ENCODE measurements around the gene PKNOX2. TPM values are rescaled to one million over a fixed set of nuclear protein-coding genes. Genes with fewer than 3 reads are reported as not detected.

Gene PKNOX2
- total RNA-seq, 2 experiments from 2014 or later: not detected

DNA sequence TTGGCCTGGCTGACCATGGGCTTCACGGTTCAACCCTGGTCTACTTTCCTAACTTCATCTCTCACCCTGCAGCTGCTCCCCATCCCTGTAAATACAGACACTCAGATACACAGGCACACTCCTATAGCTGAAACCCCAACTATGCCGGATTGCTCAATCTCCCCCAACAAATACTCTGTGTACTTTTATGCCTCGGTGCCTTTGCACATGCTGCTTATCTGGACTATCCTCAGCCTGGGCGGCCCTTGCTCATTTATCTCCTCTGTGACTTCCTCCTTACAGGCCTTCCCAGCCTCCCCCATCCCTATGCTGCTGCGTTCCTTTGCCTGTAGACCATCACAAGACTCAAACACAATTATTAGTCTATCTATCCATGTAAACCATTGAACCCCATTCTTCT, 76.6 kb downstream of the PKNOX2 start:
- Mint-ChIP-seq H3K9me3 (no peaks in the 10 kb centered on the region), H3K4me3 (no peak overlapping the region), H3K27ac (no peak overlapping the region), H3K27me3 (peaks cover 9% of the 10 kb centered on the region), H3K4me1 (no peaks in the 10 kb centered on the region), H3K36me3 (ENCODE audit: low read depth) (no peaks in the 10 kb centered on the region)
- no peak for DNase-seq
- ChIA-PET CTCF (no interaction called here), POLR2A (no interaction called here)

DNA sequence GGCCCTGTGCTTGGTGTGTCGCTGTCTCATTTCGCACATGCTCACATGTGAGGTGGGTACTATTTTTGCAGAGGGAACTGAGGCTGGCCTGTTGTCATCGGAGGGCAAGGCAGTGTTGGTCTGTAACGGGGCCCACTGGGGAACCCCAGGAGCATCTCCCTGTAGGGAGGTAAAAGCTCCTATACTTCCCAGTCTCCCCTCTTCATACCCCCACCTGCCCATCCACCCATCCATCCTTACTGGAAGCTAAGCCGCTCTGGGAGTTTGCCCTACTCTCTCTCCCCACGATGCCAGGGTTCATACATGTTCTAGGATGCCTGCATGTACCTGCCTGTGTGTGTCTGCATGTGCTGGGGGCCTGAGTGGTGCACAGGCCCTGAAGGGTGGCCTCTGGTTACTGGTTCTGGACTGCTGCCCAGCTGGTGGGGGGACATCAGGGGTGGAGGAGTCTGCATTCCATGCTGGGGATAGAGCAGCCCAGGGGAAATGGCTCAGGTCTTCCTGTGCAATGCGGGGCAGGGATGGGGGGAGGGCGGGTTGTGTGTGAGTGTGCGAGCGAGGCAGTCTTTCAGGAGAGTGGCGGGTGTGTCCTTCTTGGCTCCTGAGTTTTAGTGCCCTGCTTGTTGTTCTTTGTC, 77.7 kb downstream of the PKNOX2 start:
- ChIA-PET CTCF (interaction anchor here (1.2 kb wide), 1 partner anchor 22 kb away, joined by 4 read pairs; no protein-coding TSS in a partner anchor), POLR2A (no interaction called here)
- no peak for DNase-seq
- H3K4me1 Mint-ChIP-seq: no peaks in the 10 kb centered on the region
- peaks cover 9% of the 10 kb centered on the region for H3K27me3 Mint-ChIP-seq
- no peak overlapping the region for H3K4me3 Mint-ChIP-seq
- H3K9me3 Mint-ChIP-seq: no peaks in the 10 kb centered on the region
- no peak overlapping the region for H3K27ac Mint-ChIP-seq
- no peaks in the 10 kb centered on the region for H3K36me3 Mint-ChIP-seq (ENCODE audit: low read depth)

DNA sequence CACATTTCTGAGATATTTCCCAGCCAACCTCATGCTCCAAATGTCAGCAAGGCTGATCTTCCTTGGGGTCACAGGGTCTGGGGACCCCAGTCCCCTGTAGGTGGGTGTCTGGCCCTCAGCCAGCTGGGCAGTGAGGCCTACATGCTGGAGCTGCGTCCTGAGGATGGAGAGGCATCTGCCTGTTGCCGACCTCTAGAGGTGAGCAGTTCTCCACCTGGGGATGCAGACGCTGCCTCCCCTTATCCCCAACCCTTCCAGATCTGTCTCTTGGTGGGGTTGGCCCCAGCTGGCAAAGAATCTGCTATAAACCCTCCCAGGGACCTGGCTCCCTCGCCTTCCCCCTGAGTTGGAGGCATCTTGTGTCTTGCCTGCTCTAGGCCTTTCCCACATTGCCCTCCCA, 79.6 kb downstream of the PKNOX2 start:
- Mint-ChIP-seq H3K4me1 (no peaks in the 10 kb centered on the region), H3K36me3 (ENCODE audit: low read depth) (no peaks in the 10 kb centered on the region), H3K27ac (no peak overlapping the region), H3K4me3 (no peak overlapping the region), H3K9me3 (no peaks in the 10 kb centered on the region), H3K27me3 (peaks cover 7% of the 10 kb centered on the region)
- ChIA-PET CTCF (no interaction called here), POLR2A (no interaction called here)
- DNase-seq: no peak

DNA sequence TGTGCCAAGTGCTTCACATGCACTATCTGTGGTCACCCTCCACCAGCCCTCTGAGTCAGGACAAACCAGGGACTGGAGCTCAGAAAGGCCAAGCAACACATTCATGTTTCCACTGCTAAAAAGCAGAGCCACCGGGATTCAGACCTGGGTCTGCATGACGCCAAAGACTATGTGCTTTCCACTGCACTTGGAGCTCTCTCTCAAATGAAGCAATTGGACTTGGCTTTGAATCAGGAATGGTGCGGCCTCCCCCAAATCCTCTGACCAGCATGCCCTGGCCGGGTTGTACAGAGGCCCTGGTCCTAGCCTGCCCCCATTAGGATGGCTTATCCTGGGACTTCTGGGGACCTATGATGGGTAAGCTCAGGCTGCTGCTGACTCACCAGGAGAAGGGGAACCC, 80.7 kb downstream of the PKNOX2 start:
- no peaks in the 10 kb centered on the region for H3K27me3 Mint-ChIP-seq
- H3K36me3 Mint-ChIP-seq (ENCODE audit: low read depth): no peaks in the 10 kb centered on the region
- no peak overlapping the region for H3K27ac Mint-ChIP-seq
- no peaks in the 10 kb centered on the region for H3K9me3 Mint-ChIP-seq
- H3K4me3 Mint-ChIP-seq: no peak overlapping the region
- no peak for DNase-seq
- ChIA-PET CTCF (no interaction called here), POLR2A (no interaction called here)
- H3K4me1 Mint-ChIP-seq: no peaks in the 10 kb centered on the region

DNA sequence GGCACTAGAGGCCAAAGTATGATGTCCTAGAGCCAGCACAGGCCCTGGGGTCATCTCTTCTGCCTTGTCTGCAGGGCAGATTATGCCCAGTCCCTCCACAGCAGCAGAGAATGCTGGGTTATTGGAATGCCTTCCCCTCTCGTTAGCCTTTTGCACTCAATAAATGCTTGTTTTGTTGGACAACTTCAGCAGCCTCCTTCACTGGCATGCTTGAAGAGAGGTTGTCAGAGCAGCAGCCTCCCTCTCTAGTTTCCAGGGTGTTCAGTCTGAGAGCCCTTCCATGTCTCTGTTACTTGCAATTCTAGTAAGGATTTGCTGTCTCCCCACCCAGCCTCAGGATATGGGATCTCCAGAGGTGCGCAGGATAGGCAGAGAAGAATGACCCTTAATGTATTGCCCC, 82.9 kb downstream of the PKNOX2 start:
- ChIA-PET POLR2A (no interaction called here), CTCF (interaction anchor here (0.5 kb wide), 1 partner anchor 8 kb away, joined by 3 read pairs; no protein-coding TSS in a partner anchor)
- Mint-ChIP-seq H3K4me3 (no peak overlapping the region), H3K4me1 (no peaks in the 10 kb centered on the region), H3K36me3 (ENCODE audit: low read depth) (no peaks in the 10 kb centered on the region), H3K27ac (no peak overlapping the region), H3K27me3 (no peaks in the 10 kb centered on the region), H3K9me3 (no peaks in the 10 kb centered on the region)
- DNase-seq: no peak

DNA sequence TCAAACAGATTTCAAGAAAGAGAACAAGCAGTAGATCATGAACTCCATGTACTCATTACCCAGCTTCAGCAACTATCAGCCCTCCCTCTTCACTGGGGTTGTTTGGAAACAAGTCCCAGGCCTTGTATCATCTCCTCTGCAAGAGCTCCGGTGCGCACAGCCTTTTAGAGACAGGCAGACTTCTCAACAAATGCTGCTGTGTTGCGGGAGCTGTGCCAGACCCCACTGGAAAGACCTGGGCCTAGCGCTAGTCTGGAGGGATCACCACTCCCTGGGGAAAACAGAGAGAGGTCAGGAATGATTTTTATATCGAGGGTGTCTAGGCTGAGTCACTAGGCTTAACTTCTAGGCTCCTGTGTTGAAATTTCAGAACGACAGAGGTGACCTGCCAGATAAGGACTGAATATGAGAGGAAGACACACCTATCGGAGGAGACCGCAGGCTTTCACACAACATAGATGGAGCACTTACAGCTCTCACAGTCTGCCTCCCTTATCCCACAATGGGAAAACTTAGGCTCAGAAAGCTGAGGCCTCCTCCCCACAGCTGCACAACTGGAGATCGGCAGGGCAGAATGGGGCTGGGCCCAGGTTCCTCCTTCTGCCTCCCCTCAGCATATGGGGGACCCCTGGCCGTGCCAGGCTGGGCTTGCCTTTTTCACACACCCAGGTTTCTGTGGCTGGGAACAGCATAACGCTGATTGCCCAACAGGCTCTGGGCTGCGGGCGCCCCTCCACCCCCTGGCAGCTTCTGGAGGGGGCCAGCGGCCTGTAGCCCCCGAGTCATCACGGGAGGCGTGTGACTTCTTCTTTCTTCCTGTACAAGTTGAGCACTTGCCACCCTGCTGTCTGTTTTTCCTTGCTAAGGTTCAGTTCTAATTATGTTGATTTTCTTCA, 86.0 kb downstream of the PKNOX2 start:
- Mint-ChIP-seq H3K36me3 (ENCODE audit: low read depth) (no peaks in the 10 kb centered on the region), H3K4me3 (no peak overlapping the region), H3K9me3 (no peaks in the 10 kb centered on the region), H3K27me3 (no peaks in the 10 kb centered on the region), H3K27ac (no peak overlapping the region), H3K4me1 (no peaks in the 10 kb centered on the region)
- ChIA-PET CTCF (no interaction called here), POLR2A (no interaction called here)
- no peak for DNase-seq

DNA sequence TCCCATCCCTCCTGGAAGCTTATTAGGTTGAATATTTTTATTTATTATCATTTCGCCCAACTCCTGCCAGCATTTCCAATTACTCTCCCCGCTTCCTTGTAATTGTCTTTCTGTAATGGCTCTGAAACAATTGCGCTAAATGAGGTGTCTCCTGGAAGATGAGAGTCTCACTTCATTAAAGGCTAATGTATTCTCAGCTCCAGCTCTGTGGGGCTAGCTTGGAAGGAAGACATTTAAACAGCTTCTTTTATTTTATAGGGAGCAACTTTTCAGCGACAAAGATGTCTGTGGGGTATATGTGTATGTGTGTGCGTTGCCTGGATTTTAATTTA, 86.6 kb downstream of the PKNOX2 start:
- H3K36me3 Mint-ChIP-seq (ENCODE audit: low read depth): no peaks in the 10 kb centered on the region
- no peaks in the 10 kb centered on the region for H3K27me3 Mint-ChIP-seq
- no peak for DNase-seq
- POLR2A ChIA-PET: no interaction called here
- H3K27ac Mint-ChIP-seq: no peak overlapping the region
- no peak overlapping the region for H3K4me3 Mint-ChIP-seq
- CTCF ChIA-PET: interaction anchor here (0.6 kb wide), 1 partner anchor 1732 kb away, joined by 3 read pairs; no protein-coding TSS in a partner anchor
- H3K9me3 Mint-ChIP-seq: no peaks in the 10 kb centered on the region
- H3K4me1 Mint-ChIP-seq: no peaks in the 10 kb centered on the region

DNA sequence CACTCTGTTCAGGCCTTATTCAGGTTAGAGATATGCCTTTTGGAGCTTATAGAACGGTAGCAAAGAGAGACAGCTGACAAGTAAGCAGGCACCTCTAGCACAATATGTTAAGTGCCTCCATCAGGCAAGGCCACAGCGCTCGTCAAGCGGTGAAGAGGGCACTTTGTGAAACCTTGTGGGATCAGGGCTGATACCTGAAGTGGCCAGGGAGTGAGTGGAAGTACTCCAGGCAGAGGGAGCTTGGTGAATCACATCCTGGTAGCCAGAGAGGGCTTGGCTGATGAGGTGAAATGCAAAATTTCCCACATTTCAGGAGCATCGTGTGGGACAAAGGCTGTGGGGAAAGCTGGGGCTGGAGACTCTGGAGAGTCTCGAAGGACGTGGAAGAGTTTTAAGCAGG, 87.4 kb downstream of the PKNOX2 start:
- Mint-ChIP-seq H3K27ac (no peak overlapping the region), H3K4me3 (no peak overlapping the region), H3K27me3 (no peaks in the 10 kb centered on the region), H3K36me3 (ENCODE audit: low read depth) (no peaks in the 10 kb centered on the region), H3K4me1 (peaks cover 2% of the 10 kb centered on the region), H3K9me3 (no peaks in the 10 kb centered on the region)
- DNase-seq: no peak
- POLR2A ChIA-PET: no interaction called here
- CTCF ChIA-PET: no interaction called here

DNA sequence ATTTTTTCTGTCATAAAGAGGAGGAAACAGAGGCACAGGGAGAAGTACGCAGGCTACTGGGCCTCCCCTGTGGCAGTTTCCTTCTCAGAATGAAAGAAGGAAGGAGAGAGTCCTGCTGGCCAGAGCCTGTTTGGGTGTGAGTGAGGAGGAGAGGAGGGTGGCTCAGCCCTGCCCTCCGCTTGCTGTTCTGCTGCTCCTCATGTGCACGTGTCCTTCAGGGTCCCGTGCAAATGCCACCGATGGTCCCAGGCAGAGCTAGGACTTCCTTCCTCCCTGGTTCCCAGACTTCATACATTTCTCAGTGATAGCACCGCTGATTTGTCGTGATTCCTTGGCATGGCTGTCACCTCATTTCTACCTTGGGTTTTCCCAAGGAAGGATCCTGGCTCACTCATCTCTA, 88.7 kb downstream of the PKNOX2 start:
- POLR2A ChIA-PET: no interaction called here
- Mint-ChIP-seq H3K9me3 (no peaks in the 10 kb centered on the region), H3K36me3 (ENCODE audit: low read depth) (no peaks in the 10 kb centered on the region), H3K27me3 (no peaks in the 10 kb centered on the region), H3K4me1 (peaks cover 2% of the 10 kb centered on the region), H3K4me3 (no peak overlapping the region), H3K27ac (no peak overlapping the region)
- CTCF ChIA-PET: no interaction called here
- DNase-seq: no peak

DNA sequence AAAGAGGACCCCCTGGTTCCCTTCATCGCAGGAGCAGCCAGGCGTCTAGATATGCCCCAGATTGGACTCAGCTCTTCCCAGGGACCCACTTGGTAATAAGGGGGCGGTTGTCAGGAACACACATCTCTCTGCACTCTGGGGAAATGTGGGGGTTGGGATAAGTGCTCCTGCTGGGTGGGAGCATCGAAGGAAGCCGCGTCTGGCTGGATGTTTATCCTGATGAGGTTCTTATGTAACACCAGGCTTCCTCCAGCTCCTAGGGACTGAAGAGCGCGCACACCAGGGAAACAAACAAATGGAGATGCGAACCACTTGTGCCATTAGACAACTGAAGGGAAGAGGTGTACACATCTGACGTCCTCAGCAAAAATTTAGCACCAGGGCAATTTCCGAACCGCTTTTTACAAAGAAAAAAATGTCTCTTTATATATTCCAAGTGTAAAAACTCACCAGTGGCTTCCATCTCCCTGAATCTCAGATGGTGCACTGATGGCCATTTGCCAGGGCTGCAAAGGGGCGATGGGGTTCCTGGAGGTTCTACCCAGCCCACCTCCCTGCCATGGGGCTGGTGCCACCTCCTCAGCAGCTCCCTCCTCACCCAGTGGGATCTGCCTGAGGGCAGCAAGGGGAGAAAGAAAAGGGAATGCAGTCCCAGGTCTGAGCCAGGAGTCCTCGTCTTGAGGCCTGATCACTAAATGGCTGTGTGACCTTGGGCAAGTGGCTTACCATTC, 89.4 kb downstream of the PKNOX2 start:
- POLR2A ChIA-PET: no interaction called here
- Mint-ChIP-seq H3K27ac (no peak overlapping the region), H3K36me3 (ENCODE audit: low read depth) (no peaks in the 10 kb centered on the region), H3K27me3 (no peaks in the 10 kb centered on the region), H3K9me3 (no peaks in the 10 kb centered on the region), H3K4me3 (no peak overlapping the region), H3K4me1 (peaks cover 2% of the 10 kb centered on the region)
- DNase-seq: no peak
- CTCF ChIA-PET: no interaction called here

DNA sequence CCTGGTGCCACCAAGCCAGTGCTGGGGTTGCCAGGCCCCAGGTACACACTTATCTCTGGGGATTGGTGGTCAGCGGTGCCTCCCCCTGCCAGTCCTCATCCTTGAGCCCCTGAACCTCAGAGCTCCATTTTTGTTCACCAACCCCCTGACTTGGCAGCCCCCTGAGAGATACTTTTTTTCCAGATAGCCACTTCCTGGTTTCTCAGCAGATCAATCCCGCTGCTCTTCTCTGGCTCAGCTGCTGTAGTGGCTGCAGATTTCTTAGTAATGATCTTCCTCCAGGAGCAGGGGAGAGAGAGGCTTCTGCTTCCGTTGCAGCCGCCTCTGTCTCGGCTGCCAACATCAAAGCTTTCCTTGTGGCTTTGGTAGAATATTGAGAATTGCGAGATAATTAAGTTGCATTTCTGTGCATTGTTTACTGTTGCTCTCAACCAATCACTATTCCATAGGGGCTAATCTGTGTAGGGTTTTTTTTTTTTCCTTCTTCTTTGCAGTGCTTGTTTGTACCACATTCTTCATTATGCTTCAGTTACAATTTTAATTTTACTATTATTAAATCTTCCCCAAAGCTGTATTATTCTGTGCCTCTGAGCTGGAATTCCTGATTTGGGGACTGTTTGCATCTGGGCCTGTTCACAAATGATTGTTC, 92.1 kb downstream of the PKNOX2 start:
- ChIA-PET POLR2A (no interaction called here), CTCF (no interaction called here)
- Mint-ChIP-seq H3K27me3 (peaks cover 4% of the 10 kb centered on the region), H3K27ac (peak overlapping the region; percentile 11), H3K9me3 (no peaks in the 10 kb centered on the region), H3K36me3 (ENCODE audit: low read depth) (no peaks in the 10 kb centered on the region), H3K4me3 (no peak overlapping the region), H3K4me1 (peaks cover 2% of the 10 kb centered on the region)
- no peak for DNase-seq

DNA sequence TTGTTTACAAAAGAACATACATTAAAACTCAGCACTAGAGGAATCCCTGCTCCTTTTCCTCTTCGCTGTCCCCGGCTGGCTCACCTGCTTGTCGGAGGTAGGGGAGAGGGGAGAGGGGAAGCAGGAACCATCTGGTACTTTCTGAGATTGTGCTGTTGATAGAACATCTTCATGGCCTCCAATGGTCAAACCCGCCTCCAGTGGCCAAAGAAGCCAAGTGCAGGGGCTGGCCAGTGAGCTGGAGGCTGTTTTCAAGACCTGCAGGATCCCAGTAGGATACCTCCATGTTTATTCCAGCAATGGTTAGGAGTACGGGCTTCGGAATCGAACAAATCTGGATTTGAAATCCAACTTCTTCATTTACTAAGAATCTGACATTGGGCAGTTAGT, 92.6 kb downstream of the PKNOX2 start:
- Mint-ChIP-seq H3K4me3 (no peak overlapping the region), H3K27me3 (peaks cover 10% of the 10 kb centered on the region), H3K4me1 (peaks cover 2% of the 10 kb centered on the region), H3K27ac (no peak overlapping the region), H3K36me3 (ENCODE audit: low read depth) (no peaks in the 10 kb centered on the region), H3K9me3 (no peaks in the 10 kb centered on the region)
- DNase-seq: no peak
- CTCF ChIA-PET: no interaction called here
- POLR2A ChIA-PET: no interaction called here

DNA sequence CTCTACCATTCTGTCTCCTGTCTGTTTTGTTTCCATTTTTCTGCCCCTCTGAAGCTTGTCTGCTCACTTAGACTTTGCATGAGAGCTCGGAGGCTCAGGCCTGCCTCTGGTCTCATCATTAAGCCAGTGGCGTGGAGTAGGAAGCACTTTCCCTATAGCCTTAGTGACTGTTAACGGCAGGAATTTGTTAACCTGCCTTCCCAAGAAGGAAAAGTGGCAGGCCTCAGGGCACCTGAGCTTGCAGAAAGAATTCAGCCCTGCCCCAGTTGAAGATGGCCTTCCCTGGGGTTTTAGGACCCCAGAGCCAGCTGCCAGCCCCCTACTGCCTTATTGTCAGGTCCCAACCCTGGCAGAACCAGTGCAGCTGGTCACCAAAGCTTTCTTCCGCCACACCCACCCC, 93.2 kb downstream of the PKNOX2 start:
- H3K4me1 Mint-ChIP-seq: peaks cover 2% of the 10 kb centered on the region
- DNase-seq: no peak
- ChIA-PET CTCF (no interaction called here), POLR2A (no interaction called here)
- H3K27ac Mint-ChIP-seq: no peak overlapping the region
- H3K4me3 Mint-ChIP-seq: no peak overlapping the region
- peaks cover 15% of the 10 kb centered on the region for H3K27me3 Mint-ChIP-seq
- H3K36me3 Mint-ChIP-seq (ENCODE audit: low read depth): no peaks in the 10 kb centered on the region
- no peaks in the 10 kb centered on the region for H3K9me3 Mint-ChIP-seq
